Urinary bladder (tissue), 4 donors: ENCODE results near the gene CMTM2. TPM values are rescaled to one million over a fixed set of nuclear protein-coding genes. Genes with fewer than 3 reads are reported as not detected.
"Not testable (repeated sequence)": the region's sequence is repeated elsewhere in the genome, so short reads cannot be mapped to it uniquely, and the experiment has no call there.

Experiments
- DNase-seq: peaks from one replicate; pipeline ENCODE4 v3.0.0-alpha.2; 2015; ENCODE audit errors: extremely low spot score
- H3K27ac ChIP-seq: one replicate; pipeline ENCODE4 v1.5.1; 2013; ENCODE audit warnings: low read depth, mild to moderate bottlenecking, moderate library complexity
- H3K36me3 ChIP-seq: one replicate; pipeline ENCODE4 v1.6.1; 2013; ENCODE audit warnings: mild to moderate bottlenecking, moderate library complexity; ENCODE audit not compliant: insufficient read depth
- H3K4me1 ChIP-seq: one replicate; pipeline ENCODE4 v1.6.1; 2013; ENCODE audit warnings: mild to moderate bottlenecking, moderate library complexity; ENCODE audit not compliant: insufficient read depth
- H3K4me3 ChIP-seq: one replicate; pipeline ENCODE4 v1.5.1; 2013; ENCODE audit warnings: low read depth, low read length
- WGBS: extraction: QIAGEN DNeasy Blood & Tissue Kit; methylation state at CpG from one replicate; pipeline ENCODE4 v1.1.7; 2013; 5-methylcytosine and 5-hydroxymethylcytosine counted together
- polyA plus RNA-seq: library from polyadenylated mRNA; stranded (reverse); fragments of 200-250 nt; gene quantifications from one replicate; pipeline ENCODE4 v1.2.3, GENCODE V29; 2013
- total RNA-seq: library from RNA; depleted of rRNA; stranded (reverse); fragments of >200 nt; gene quantifications from one replicate; pipeline ENCODE4 v1.2.3, GENCODE V29; 2014
- donor health status: healthy with polysubstance abuse.
- donor health status: healthy.

The CMTM2 gene
- total and polyA plus RNA-seq, 2 donors, result not detected

DNA sequence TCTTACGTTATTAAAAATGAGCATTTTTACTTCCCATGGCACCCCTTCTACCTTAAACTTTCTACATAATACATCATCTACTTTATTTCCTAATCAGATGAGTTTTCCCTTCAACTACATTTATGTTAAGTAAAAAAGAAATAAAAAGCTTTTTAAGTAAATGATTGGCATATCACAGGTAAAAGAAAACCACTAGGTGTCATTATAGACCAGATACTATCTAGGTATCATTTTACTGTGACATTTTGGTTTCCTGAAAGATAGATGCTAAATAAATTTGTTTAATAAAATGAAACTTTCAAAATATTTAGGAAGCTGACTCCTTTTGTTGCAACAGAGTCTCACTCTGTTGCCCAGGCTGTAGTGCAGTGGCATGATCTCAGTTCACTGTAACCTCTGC lies 16.9 kb upstream of the CMTM2 start:
- WGBS, result 87% methylated on average over 1 of the region's 1 CpG
- Histone ChIP-seq H3K4me3 (no peak overlapping the region), H3K36me3 (no peaks in the 10 kb centered on the region), H3K27ac (no peak overlapping the region), H3K4me1 (no peaks in the 10 kb centered on the region)
- no peak for DNase-seq

DNA sequence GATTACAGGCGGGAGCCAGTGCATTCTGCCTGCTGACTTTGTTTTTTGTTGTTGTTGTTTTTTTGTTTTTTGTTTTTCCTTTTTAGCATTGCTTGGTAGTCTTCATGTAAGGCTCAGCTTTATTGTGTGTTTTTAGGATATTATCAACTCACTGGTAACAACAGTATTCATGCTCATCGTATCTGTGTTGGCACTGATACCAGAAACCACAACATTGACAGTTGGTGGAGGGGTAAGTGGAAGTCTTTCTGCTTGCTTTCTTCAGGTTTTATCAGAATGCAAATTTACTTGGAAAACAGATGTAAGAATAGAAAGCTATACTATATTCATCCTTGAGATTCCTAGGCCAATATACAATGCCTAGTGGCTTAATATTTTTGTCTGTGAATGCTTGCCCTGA lies 16.3 kb upstream of the CMTM2 start:
- H3K36me3 ChIP-seq, result no peaks in the 10 kb centered on the region
- DNase-seq, result no peak
- no peak overlapping the region for H3K27ac ChIP-seq
- no peak overlapping the region for H3K4me3 ChIP-seq
- no peaks in the 10 kb centered on the region for H3K4me1 ChIP-seq
- 89% methylated on average over 2 of the region's 2 CpGs for WGBS

DNA sequence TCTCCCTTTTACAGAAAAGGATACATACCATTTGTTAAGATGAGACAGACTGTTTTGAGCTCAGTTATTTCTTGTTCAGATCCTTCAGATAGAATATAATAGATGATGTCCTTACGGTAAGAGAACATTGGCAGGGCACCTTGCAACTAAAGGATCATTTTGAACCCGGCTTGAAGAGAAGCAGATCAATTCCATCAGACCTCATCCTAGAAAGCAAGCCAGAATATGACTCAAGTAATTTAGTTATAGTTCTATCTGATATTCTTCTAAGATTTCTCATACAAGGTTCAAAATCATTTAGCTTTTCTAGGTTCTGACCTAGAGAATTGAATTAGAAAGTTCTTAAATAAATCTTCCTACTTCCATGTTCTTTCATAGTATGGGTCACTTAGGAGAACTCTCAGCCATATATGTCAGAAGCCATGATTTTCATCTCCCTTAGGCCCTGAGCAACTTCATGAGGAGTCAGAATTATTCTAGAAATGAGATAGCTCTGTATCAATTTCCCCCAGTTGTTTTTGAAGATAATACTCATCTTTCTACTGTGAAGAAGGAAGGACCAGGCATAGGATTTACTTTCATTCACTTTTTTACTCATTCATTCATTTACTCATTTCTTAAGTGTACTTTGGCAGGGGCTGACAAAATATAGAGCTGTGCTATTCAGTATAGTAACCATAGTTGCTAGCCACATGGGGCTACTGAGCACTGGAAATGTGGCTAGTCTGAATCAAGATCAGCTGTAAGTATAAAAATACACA lies 15.5 kb upstream of the CMTM2 start:
- no peaks in the 10 kb centered on the region for H3K36me3 ChIP-seq
- H3K27ac ChIP-seq, result no peak overlapping the region
- no peak for DNase-seq
- H3K4me3 ChIP-seq, result no peak overlapping the region
- whole genome bisulfite sequencing, result 89% methylated on average over 2 of the region's 2 CpGs
- H3K4me1 ChIP-seq, result no peaks in the 10 kb centered on the region

DNA sequence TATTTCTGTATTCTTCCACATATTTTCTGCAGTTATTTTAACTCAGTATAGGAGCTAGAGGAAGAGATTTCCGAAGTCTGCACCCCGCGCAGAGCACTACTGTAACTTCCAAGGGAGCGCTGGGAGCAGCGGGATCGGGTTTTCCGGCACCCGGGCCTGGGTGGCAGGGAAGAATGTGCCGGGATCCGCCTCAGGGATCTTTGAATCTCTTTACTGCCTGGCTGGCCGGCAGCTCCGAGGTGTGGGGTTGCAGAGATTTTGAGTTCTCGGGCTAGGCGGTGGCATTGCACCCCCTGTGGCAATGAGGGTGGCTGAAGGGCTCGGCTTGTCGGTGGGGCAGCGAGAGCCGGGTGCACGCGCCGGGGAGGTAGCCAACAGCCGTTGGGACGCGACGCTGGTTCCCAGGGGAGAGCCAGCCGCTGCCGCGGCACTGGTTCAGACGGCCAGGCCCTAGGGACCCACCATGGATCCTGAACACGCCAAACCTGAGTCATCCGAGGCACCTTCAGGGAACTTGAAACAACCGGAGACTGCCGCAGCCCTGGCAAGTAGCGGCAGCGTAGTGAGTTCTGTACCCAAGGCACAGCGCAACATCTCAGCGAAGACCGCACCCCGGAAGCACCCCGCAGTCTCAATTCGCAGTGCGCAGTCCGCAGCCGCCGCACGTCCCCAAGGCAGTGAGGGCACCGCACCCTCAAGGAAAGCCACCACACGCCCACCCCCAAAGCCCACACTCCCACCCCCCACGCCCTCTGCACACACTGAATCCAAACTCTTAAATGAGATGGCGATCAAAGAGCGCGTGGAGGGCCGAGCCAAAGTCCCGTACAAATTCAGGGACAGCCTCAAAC lies 13.0 kb upstream of the CMTM2 start, which contains the start of gene CMTM1:
Gene CMTM1, plus strand, starts transcription at position 389 of the 851 bp plus-strand sequence. Its CDS starts 75 bp downstream, at position 464.
- DNase-seq, result no peak
- H3K36me3 ChIP-seq, result no peaks in the 10 kb centered on the region
- H3K4me3 ChIP-seq, result no peak within 1 kb of the TSS
- WGBS, result 93% methylated on average over 54 of the region's 54 CpGs
- H3K4me1 ChIP-seq, result no peaks in the 10 kb centered on the region
- no peak within 1 kb of the TSS for H3K27ac ChIP-seq

DNA sequence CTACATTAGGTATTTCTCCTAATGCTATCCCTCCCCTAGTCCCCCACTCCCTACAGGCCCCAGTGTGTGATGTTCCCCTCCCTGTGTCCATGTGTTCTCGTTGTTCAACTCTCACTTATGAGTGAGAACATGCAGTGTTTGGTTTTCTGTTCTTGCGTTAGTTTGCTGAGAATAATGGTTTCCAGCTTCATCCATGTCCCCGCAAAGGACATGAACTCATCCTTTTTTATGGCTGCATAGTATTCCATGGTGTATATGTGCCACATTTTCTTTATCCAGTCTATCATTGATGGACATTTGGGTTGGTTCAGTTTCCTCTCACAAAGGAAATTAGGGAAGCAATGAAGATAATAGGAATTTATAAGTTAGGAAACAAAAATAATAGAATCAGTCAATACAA lies 12.0 kb upstream of the CMTM2 start:
- H3K4me3 ChIP-seq, H3K27ac ChIP-seq, H3K36me3 ChIP-seq, H3K4me1 ChIP-seq, DNase-seq: not testable (repeated sequence)
- 97% methylated on average over 3 of the region's 3 CpGs for WGBS

DNA sequence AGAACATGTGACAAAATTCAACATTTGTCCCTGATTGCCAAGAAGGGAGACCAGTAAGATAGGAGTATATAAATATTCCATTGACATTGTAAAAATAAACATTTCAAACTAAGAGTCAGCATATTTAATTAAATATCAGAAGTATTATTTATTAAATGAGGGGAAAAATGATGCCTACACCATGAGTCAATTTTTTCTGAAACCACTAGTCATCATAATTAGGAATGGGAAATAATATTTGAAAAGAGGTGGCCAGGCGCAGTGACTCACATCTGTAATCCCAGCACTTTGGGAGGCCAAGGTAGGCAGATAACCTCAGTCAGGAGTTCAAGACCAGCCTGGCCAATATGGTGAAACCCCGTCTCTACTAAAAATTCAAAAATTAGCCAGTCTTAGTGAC lies 10.9 kb upstream of the CMTM2 start:
- DNase-seq, result no peak
- no peaks in the 10 kb centered on the region for H3K36me3 ChIP-seq
- no peaks in the 10 kb centered on the region for H3K4me1 ChIP-seq
- H3K4me3 ChIP-seq, result no peak overlapping the region
- no peak overlapping the region for H3K27ac ChIP-seq
- WGBS, result 96% methylated on average over 2 of the region's 2 CpGs

DNA sequence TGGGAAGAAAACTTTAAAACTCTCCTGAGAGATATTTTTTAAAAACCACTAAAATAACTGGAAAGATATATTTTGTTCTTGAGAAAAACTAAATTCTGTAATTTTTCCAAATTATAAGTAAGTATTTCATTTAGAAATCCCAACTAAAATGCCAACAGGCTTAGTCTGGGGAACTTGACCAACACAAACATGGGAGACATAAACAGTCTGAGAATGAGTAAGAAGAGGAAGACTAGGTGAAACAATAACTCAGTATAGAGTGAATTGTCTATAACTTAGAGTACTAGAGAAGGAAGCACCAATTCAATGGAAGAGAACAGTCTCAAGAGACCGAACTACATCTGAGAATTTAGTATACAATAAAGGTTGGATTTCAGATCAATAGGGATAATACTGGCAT lies 10.1 kb upstream of the CMTM2 start:
- WGBS, result 89% methylated on average over 1 of the region's 1 CpG
- H3K4me3 ChIP-seq, result no peak overlapping the region
- no peak overlapping the region for H3K27ac ChIP-seq
- no peaks in the 10 kb centered on the region for H3K4me1 ChIP-seq
- no peaks in the 10 kb centered on the region for H3K36me3 ChIP-seq
- DNase-seq, result no peak

DNA sequence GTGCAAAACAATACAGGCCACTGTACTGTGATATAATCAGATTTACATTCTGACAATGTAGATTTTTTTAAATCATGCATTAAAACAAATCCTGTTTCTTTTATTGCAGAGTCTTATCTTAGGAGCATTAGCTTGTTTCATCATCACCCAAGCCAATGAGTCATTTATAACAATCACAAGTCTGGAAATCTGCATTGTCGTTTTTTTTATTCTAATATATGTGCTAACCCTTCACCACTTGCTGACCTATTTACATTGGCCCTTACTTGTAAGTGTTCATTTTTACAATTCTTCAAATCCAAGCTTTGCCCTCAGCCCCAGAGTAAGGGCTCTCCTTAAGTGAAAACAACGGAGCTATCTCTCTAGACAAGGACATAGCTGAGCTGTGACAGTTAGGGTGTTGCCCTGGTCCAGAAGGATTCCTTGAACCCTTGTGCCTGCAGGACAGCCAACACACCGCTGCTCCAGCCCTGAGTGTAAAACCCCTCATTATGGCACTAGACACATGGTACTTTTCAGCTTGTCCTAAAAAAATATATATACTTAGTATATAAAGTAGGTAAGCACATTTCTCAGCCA lies 9.3 kb upstream of the CMTM2 start:
- H3K4me1 ChIP-seq, result no peaks in the 10 kb centered on the region
- no peak overlapping the region for H3K4me3 ChIP-seq
- 38% methylated on average over 3 of the region's 3 CpGs for WGBS
- H3K27ac ChIP-seq, result no peak overlapping the region
- DNase-seq, result no peak
- no peaks in the 10 kb centered on the region for H3K36me3 ChIP-seq

DNA sequence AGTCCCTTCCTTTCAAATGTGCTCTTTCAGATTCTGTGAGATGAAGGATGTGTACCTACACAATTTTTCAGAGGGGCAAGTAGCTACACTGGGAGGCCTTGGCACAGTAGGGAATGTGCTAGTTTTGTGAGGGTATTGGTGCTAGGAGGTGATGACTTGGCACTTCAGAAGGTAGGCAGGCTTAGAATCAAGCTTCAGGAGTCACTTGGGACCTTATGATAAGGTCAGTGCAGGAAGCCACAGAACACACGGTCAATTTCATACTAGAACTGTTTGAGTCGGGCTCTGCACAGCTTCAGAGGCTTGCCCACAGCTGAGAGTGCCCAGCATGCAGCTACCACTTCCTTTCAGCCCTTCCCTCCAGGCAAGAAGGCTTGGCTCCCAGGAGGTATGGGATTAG lies 6.9 kb upstream of the CMTM2 start:
- no peak for DNase-seq
- WGBS, result 67% methylated on average over 2 of the region's 2 CpGs
- Histone ChIP-seq H3K27ac (no peak overlapping the region), H3K4me3 (no peak overlapping the region), H3K4me1 (no peaks in the 10 kb centered on the region), H3K36me3 (no peaks in the 10 kb centered on the region)

DNA sequence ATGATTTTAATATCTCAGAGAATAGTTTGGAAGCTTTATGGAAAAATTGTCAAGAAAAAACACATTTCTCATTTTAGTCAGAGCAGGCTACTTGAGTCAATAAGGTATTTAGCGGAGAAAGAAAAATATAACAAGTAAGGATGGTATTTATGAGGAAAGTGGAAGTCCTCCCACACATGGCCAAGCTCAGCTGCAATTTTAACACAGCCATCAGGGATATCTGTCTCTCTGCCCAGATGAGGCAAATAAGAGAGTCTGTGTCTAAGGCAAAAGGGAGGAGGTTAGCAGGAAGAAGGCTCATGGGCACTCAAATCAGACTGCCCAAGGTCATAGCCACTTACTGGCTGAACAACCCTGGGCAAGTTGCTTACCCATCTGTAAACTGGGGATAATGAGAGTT lies 5.2 kb upstream of the CMTM2 start:
- WGBS, result 90% methylated on average over 1 of the region's 1 CpG
- H3K27ac ChIP-seq, result no peak overlapping the region
- no peak for DNase-seq
- no peak overlapping the region for H3K4me3 ChIP-seq
- no peaks in the 10 kb centered on the region for H3K36me3 ChIP-seq
- H3K4me1 ChIP-seq, result no peaks in the 10 kb centered on the region

DNA sequence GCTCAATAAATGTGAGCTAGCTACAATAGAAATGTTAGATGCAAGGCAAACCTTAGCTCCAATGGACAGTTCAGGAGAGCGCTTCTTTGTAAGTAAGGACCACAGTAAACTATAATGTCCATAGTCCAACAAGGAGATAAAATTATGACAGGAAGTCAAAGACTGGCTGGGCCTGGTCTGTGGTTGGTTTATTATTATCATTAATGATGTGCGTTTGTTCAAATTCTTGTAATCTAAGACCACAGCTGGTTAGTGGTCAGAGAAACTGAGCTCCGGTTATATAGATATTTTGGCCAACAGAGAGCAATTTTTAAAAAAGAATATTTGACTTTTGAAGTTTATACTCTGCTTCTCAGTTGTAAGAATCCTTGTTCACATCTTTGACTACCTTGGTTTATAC lies 4.7 kb upstream of the CMTM2 start:
- WGBS, result 82% methylated on average over 3 of the region's 3 CpGs
- Histone ChIP-seq H3K36me3 (no peaks in the 10 kb centered on the region), H3K27ac (no peak overlapping the region)

DNA sequence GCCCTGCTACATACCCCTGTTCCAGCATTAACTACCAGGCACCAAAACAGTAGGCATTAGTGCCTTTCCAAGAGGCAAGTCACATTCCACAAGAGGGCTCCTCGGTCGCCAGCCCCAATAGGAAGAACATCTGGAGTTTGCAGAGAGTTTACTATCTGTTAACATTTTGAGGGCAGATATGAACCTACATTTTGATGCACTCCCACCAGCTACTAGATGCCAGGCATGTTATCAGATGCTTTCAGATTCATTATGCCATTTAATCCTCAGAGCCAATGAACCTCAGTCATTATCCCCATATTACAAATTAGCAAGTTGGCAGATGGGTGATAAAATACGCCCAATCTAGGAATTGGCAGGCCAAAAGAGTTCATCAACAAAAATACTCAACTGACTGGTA lies 4.2 kb upstream of the CMTM2 start:
- 93% methylated on average over 3 of the region's 3 CpGs for WGBS
- no peaks in the 10 kb centered on the region for H3K4me1 ChIP-seq
- H3K36me3 ChIP-seq, result no peaks in the 10 kb centered on the region
- no peak overlapping the region for H3K27ac ChIP-seq
- DNase-seq, result no peak
- H3K4me3 ChIP-seq, result no peak overlapping the region

More for the DNA sequence above, 4.7 kb upstream of the CMTM2 start:
- H3K4me1 ChIP-seq, result no peaks in the 10 kb centered on the region
- H3K4me3 ChIP-seq, result no peak overlapping the region
- no peak for DNase-seq

DNA sequence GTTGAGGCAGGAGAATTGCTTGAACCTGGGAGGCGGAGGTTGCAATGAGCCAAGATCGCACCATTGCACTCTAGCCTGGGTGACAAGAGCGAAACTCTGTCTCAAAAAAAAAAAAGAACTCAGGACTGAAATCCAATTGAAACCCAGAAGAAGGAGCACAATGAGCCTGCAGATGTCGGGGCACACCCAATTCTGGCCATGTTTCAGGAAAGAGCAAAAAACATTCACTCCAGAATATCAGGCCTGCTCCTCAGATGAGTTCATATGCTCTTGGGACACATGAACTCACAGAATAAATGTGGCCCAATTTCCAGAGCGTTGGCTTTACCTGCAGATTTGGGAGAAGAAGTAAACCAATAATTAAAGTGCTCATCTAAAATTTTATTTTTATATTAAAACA lies 3.0 kb upstream of the CMTM2 start:
- DNase-seq, result no peak
- WGBS, result 85% methylated on average over 5 of the region's 5 CpGs
- Histone ChIP-seq H3K4me3 (no peak overlapping the region), H3K4me1 (no peaks in the 10 kb centered on the region), H3K27ac (no peak overlapping the region), H3K36me3 (no peaks in the 10 kb centered on the region)
